Endothelial cell of umbilical vein (primary cell): ENCODE measurements around the gene CFAP107. TPM values are rescaled to one million over a fixed set of nuclear protein-coding genes. Genes with fewer than 3 reads are reported as not detected.

Experiments used
- BruUV-seq: library from RNA; stranded (reverse); fragments of 400-500 nt; replicated peaks from 2 replicates; lab custom pipeline; 2021; lab: Mats Ljungman, UMichigan
- CTCF ChIA-PET: fragments of 300-600, 350-600 bp; sonication (Branson Sonifier 250); formaldehyde crosslinking; loops from one replicate; lab custom pipeline; 2021; ENCODE audit warnings: antibody characterized with exemption, inconsistent platforms; lab: Charles Lee
- POLR2A ChIA-PET: fragments of 300-600, 350-600 bp; sonication (Branson Sonifier 250); formaldehyde crosslinking; loops from one replicate; lab custom pipeline; 2021; ENCODE audit warnings: antibody characterized with exemption, inconsistent platforms; lab: Charles Lee
- DNase-seq: peaks from one replicate; pipeline ENCODE4 v3.0.0-alpha.2; 2011; ENCODE audit warnings: low read depth, low spot score
- FAIRE-seq: peaks from 2 replicates; lab custom pipeline; 2011; peaks lifted over from hg19 to GRCh38; lab: Jason Lieb, UNC
- H2AFZ ChIP-seq: 2 replicates; pipeline ENCODE4 v1.6.0; 2012; ENCODE audit warnings: low read depth, low read length, control low read depth, inconsistent platforms
- H3K27ac ChIP-seq: 2 replicates; pipeline ENCODE4 v1.5.1; 2011; ENCODE audit warnings: low read depth, mild to moderate bottlenecking, control low read depth, low read length, moderate library complexity; ENCODE audit not compliant: insufficient read depth
- H3K27me3 ChIP-seq, 2 experiments: 2 replicates each; pipeline versions ENCODE4 v1.6.0 to v1.6.1; 2011; ENCODE audit warnings: low read length in 2 of 2, mixed read lengths in 1 of 2; ENCODE audit not compliant: control insufficient read depth in 2 of 2, insufficient read depth in 2 of 2
- H3K36me3 ChIP-seq, 2 experiments: 2 replicates in 1 of 2; 3 replicates in 1 of 2; pipeline ENCODE4 v1.5.1; 2011; ENCODE audit warnings: low read length in 2 of 2, mild to moderate bottlenecking in 1 of 2, moderate library complexity in 1 of 2; ENCODE audit not compliant: control insufficient read depth in 2 of 2, insufficient read depth in 2 of 2; ENCODE audit errors: extremely low read depth in 1 of 2
- H3K4me1 ChIP-seq: 3 replicates; pipeline ENCODE4 v1.5.1; 2011; ENCODE audit warnings: mild to moderate bottlenecking, low read length; ENCODE audit not compliant: control insufficient read depth, insufficient read depth; ENCODE audit errors: extremely low read depth
- H3K4me2 ChIP-seq: 2 replicates; pipeline ENCODE4 v1.6.1; 2011; ENCODE audit warnings: low read length, control low read depth, mixed read lengths; ENCODE audit not compliant: insufficient read depth
- H3K4me3 ChIP-seq, 3 experiments: fragments of 200-600 bp in 1 of 3; sonication (generic), shearing (Covaris generic) in 1 of 3; replicated peaks in 1 of 3; 2 replicates each; pipeline ENCODE4 v1.5.1; 2011 to 2016; ENCODE audit warnings: control low read depth in 3 of 3, low read length in 3 of 3, mild to moderate bottlenecking in 2 of 3, inconsistent platforms in 1 of 3, low read depth in 1 of 3, moderate library complexity in 1 of 3; ENCODE audit not compliant: insufficient read depth in 1 of 3
- H3K79me2 ChIP-seq: 2 replicates; pipeline ENCODE4 v1.6.0; 2012; ENCODE audit warnings: low read length, inconsistent platforms; ENCODE audit not compliant: control insufficient read depth, insufficient read depth
- H3K9ac ChIP-seq: replicated peaks from 2 replicates; pipeline ENCODE3; 2011; ENCODE audit warnings: low read length, control low read depth; ENCODE audit not compliant: insufficient read depth; ENCODE audit errors: extremely low read depth
- H3K9me1 ChIP-seq: replicated peaks from 3 replicates; pipeline ENCODE4 v1.6.0; 2011; ENCODE audit warnings: mild to moderate bottlenecking, low read length; ENCODE audit not compliant: control insufficient read depth, insufficient read depth; ENCODE audit errors: extremely low read depth
- H3K9me3 ChIP-seq: replicated peaks from 2 replicates; pipeline ENCODE4 v1.5.1; 2012; ENCODE audit warnings: low read length, inconsistent platforms; ENCODE audit not compliant: control insufficient read depth, insufficient read depth
- H4K20me1 ChIP-seq: replicated peaks from 2 replicates; pipeline ENCODE3; 2011; ENCODE audit warnings: mild to moderate bottlenecking, low read length; ENCODE audit not compliant: control insufficient read depth, insufficient read depth; ENCODE audit errors: extremely low read depth
- EZH2 ChIP-seq: IDR thresholded peaks from 2 replicates; pipeline ENCODE4 v1.6.1; 2012; ENCODE audit warnings: borderline replicate concordance, low read depth, mild to moderate bottlenecking, moderate library complexity, low read length, inconsistent platforms; ENCODE audit not compliant: severe bottlenecking
- FOS ChIP-seq: IDR thresholded peaks from 2 replicates; pipeline ENCODE4 v1.6.1; 2011; ENCODE audit warnings: mild to moderate bottlenecking, low read length, moderate library complexity, borderline replicate concordance; ENCODE audit not compliant: insufficient read depth
- GATA2 ChIP-seq: IDR thresholded peaks from 2 replicates; pipeline ENCODE4 v1.7.0; 2011; ENCODE audit warnings: low read depth, mild to moderate bottlenecking, moderate library complexity, mixed read lengths, low read length; ENCODE audit not compliant: insufficient read length, insufficient read depth
- JUN ChIP-seq: IDR thresholded peaks from 2 replicates; pipeline ENCODE4 v1.6.1; 2011; ENCODE audit warnings: borderline replicate concordance, low read depth; ENCODE audit not compliant: insufficient read length, insufficient read depth
- MYC ChIP-seq: IDR thresholded peaks from one replicate; pipeline ENCODE4 v1.6.1; 2011; ENCODE audit warnings: mild to moderate bottlenecking, low read depth, low read length
- POLR2A ChIP-seq: IDR thresholded peaks from 2 replicates; pipeline ENCODE4 v1.6.1; 2012; ENCODE audit warnings: low read depth, mild to moderate bottlenecking, control low read depth, low read length
- POLR2AphosphoS5 ChIP-seq: IDR thresholded peaks from 2 replicates; pipeline ENCODE4 v1.6.1; 2012; ENCODE audit warnings: low read depth, mild to moderate bottlenecking, control low read depth, low read length, moderate library complexity; ENCODE audit not compliant: insufficient read depth
- dilution Hi-C: fragments of 300-500 bp; cut with MboI; formaldehyde crosslinking; loops from one replicate; pipeline ENCODE4 v1.15.0; 2019; ENCODE audit warnings: low sequenced_read_pairs; ENCODE audit not compliant: extremely low pct_ligation_motif_present
- intact Hi-C: fragments of 100-400 bp; cut with micrococcal nuclease; formaldehyde crosslinking; loops from one replicate; pipeline ENCODE4 v1.10.0; 2022
- polyA plus RNA-seq, 4 experiments: library from polyadenylated mRNA; depleted of rRNA in 3 of 4; stranded (reverse) in 3 of 4; unstranded in 1 of 4; fragments of >200 nt; gene quantifications; 2 replicates each; pipeline versions ENCODE4 v1.2.1 to v1.2.3, GENCODE V29; 2011 to 2012; ENCODE audit warnings: missing spikeins in 1 of 4
- total RNA-seq: library from RNA; stranded (reverse); gene quantifications from 2 replicates; pipeline ENCODE4 v1.2.3, GENCODE V29; 2021
- TF ChIP-seq, protein P1 (sequence below), 2 donors: IDR thresholded peaks; 1 replicate in 1 of 2; 2 replicates in 1 of 2; pipeline ENCODE4 v1.5.1; 2011; ENCODE audit warnings: low read length in 2 of 2, mild to moderate bottlenecking in 2 of 2, moderate library complexity in 2 of 2, control low read depth in 1 of 2, inconsistent platforms in 1 of 2, low read depth in 1 of 2; ENCODE audit not compliant: insufficient read depth in 1 of 2; ENCODE audit errors: extremely low read depth in 1 of 2
- TF ChIP-seq, protein P2 (sequence below): IDR thresholded peaks from 2 replicates; pipeline ENCODE4 v1.6.1; 2011; ENCODE audit not compliant: insufficient read depth, insufficient read length

The CFAP107 gene
- total and polyA plus RNA-seq, 2 donors (not counting 3 experiments of a cell fraction or from before 2014, with no cell fraction given) = not detected

GRCh38 chr1:12711536-12711935, 34.5 kb upstream of the CFAP107 start:
- Histone ChIP-seq H3K9me1 (no peaks in the 10 kb centered on the region), H3K4me1 (no peaks in the 10 kb centered on the region), H3K79me2 (no peaks in the 10 kb centered on the region), H3K9me3 (no peaks in the 10 kb centered on the region), H3K27ac (no peak overlapping the region), H3K4me3 (no peak overlapping the region), H2AFZ (no peak overlapping the region), H3K9ac (no peak overlapping the region), H3K36me3 (no peaks in the 10 kb centered on the region), H3K27me3 (no peaks in the 10 kb centered on the region), H3K4me2 (no peak overlapping the region), H4K20me1 (no peaks in the 10 kb centered on the region)
- no peak for DNase-seq
- TF ChIP-seq POLR2A (no peak), MYC (no peak), FOS (no peak), JUN (no peak), GATA2 (no peak), POLR2AphosphoS5 (no peak), EZH2 (no peak)
- TF ChIP-seq, protein P1, sequence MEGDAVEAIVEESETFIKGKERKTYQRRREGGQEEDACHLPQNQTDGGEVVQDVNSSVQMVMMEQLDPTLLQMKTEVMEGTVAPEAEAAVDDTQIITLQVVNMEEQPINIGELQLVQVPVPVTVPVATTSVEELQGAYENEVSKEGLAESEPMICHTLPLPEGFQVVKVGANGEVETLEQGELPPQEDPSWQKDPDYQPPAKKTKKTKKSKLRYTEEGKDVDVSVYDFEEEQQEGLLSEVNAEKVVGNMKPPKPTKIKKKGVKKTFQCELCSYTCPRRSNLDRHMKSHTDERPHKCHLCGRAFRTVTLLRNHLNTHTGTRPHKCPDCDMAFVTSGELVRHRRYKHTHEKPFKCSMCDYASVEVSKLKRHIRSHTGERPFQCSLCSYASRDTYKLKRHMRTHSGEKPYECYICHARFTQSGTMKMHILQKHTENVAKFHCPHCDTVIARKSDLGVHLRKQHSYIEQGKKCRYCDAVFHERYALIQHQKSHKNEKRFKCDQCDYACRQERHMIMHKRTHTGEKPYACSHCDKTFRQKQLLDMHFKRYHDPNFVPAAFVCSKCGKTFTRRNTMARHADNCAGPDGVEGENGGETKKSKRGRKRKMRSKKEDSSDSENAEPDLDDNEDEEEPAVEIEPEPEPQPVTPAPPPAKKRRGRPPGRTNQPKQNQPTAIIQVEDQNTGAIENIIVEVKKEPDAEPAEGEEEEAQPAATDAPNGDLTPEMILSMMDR (IDR thresholded peaks at IDR 0.05; ENCODE audit: extremely low read depth in 1 of 2, insufficient read depth in 1 of 2, low read depth in 1 of 2, low read length in 2 of 2) = no peak
- TF ChIP-seq, protein P2, sequence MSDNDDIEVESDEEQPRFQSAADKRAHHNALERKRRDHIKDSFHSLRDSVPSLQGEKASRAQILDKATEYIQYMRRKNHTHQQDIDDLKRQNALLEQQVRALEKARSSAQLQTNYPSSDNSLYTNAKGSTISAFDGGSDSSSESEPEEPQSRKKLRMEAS = no peak
- no peak for FAIRE-seq
- dilution Hi-C loops = no loop called here
- intact Hi-C loops = no loop called here
- CTCF ChIA-PET = no interaction called here
- BruUV-seq = no TSS peak
- POLR2A ChIA-PET = no interaction called here
